ENCODE data around the gene OR4D9. TPM values are rescaled to one million over a fixed set of nuclear protein-coding genes. Genes with fewer than 3 reads are reported as not detected.

Gene OR4D9
- total and polyA plus RNA-seq, 2 of the 8 experiments (the other 6 are each of a cell fraction or from before 2014, with no cell fraction given) = not detected

- Histone ChIP-seq H3K79me2 (ENCODE audit: control insufficient read depth in 1 of 2, insufficient read depth in 2 of 2, low read length in 2 of 2) (no peaks in the 10 kb centered on the region), H3K23me2 (ENCODE audit: low read depth, low read length) (no peaks in the 10 kb centered on the region), H3K9ac (replicated peaks in 1 of 4; ENCODE audit: extremely low read depth in 1 of 4, low read depth in 3 of 4, low read length in 3 of 4) (peak overlapping the region in 1 of 4 experiments; percentile 13; a peak in 1 of 7 replicates), H3K4ac (replicated peaks; ENCODE audit: insufficient read length, low read depth, low read length) (no peak overlapping the region), H3K23ac (ENCODE audit: insufficient read length) (no peak overlapping the region), H2BK5ac (ENCODE audit: low read depth, low read length) (no peak overlapping the region), H3K27ac (ENCODE audit: low read depth, low read length) (no peak overlapping the region), H2BK15ac (ENCODE audit: low read length) (no peak overlapping the region), H3K18ac (ENCODE audit: extremely low read depth, low read length) (no peak overlapping the region), H2BK120ac (replicated peaks; ENCODE audit: low read depth, low read length) (no peak overlapping the region), H2AK5ac (ENCODE audit: low read depth, low read length) (no peak overlapping the region), H3K4me1 (replicated peaks in 1 of 4; ENCODE audit: control insufficient read depth in 3 of 4, insufficient read depth in 4 of 4, low read length in 3 of 4) (peaks cover 0 to 3% (median 0%) of the 10 kb centered on the region in 4 experiments; a peak in 1 of 7 replicates), H4K8ac (ENCODE audit: extremely low read depth, insufficient read depth, low read length) (no peak overlapping the region), H2BK20ac (ENCODE audit: low read length) (no peak overlapping the region), H3K4me2 (ENCODE audit: insufficient read depth in 1 of 2, low read depth in 2 of 2, low read length in 2 of 2) (no peak overlapping the region), H2BK12ac (ENCODE audit: low read depth, low read length) (no peak overlapping the region), H3K9me3 (ENCODE audit: insufficient read depth in 2 of 2, low read depth in 1 of 2, low read length in 1 of 2) (no peaks in the 10 kb centered on the region), H3K27me3 (replicated peaks in 1 of 4; ENCODE audit: control insufficient read depth in 3 of 4, extremely low read depth in 1 of 4, insufficient read depth in 3 of 4, low read length in 3 of 4) (no peaks in the 10 kb centered on the region), H4K20me1 (replicated peaks in 1 of 2; ENCODE audit: control insufficient read depth in 1 of 2, insufficient read depth in 2 of 2, low read length in 2 of 2) (no peaks in the 10 kb centered on the region), H3K4me3 (ENCODE audit: extremely low read depth in 1 of 4, insufficient read depth in 2 of 4, low read depth in 3 of 4, low read length in 4 of 4) (no peak overlapping the region), H2AFZ (ENCODE audit: low read length) (peak overlapping the region; percentile 86), H3K14ac (ENCODE audit: insufficient read length) (no peak overlapping the region), H3K79me1 (ENCODE audit: low read depth, low read length) (no peaks in the 10 kb centered on the region), H4K91ac (replicated peaks; ENCODE audit: insufficient read length, low read length) (no peak overlapping the region), H3K56ac (replicated peaks; ENCODE audit: insufficient read length, low read depth, low read length) (no peak overlapping the region), H4K5ac (ENCODE audit: insufficient read length, low read depth, low read length) (no peak overlapping the region), H3K36me3 (ENCODE audit: control insufficient read depth in 2 of 4, insufficient read depth in 4 of 4, low read length in 3 of 4) (no peaks in the 10 kb centered on the region)
- ChIA-PET POLR2A (ENCODE audit: partially characterized antibody) (no interaction called here), CTCF (ENCODE audit: partially characterized antibody) (interaction anchor here (0.6 to 0.9 kb wide), 2 partner anchors 9 to 1217 kb away, joined by 3 read pairs; no protein-coding TSS in a partner anchor)
- 77% methylated on average over 5 of the region's 5 CpGs; no CpG with 5 or more reads in 1 of the 2 experiments for WGBS, 2 experiments (ENCODE audit: extremely low coverage in 1 of 2, insufficient coverage in 1 of 2, insufficient read length in 1 of 2, insufficient replicate concordance in 2 of 2, low coverage in 1 of 2, low lambda C conversion rate in 2 of 2, missing lambda C conversion rate in 1 of 2)
- TF ChIP-seq EGR1 (IDR thresholded peaks at IDR 0.05; ENCODE audit: borderline replicate concordance, low read depth, low read length) (no peak), EP300 (IDR thresholded peaks at IDR 0.05; ENCODE audit: borderline replicate concordance in 1 of 2, low read depth in 2 of 2, low read length in 2 of 2) (no peak), SIRT6 (IDR thresholded peaks at IDR 0.05; ENCODE audit: low read length) (no peak), GABPA (IDR thresholded peaks at IDR 0.05; ENCODE audit: borderline replicate concordance, insufficient read depth, low read length) (no peak), KDM5A (IDR thresholded peaks at IDR 0.05; ENCODE audit: low read length) (no peak), CTCF (IDR thresholded peaks at IDR 0.05; ENCODE audit: control extremely low read depth in 1 of 3, insufficient read depth in 1 of 3, low read depth in 1 of 3, low read length in 3 of 3) (peak in 1 of 3 experiments; percentile 31; a peak in 1 of 4 replicates), HDAC2 (IDR thresholded peaks at IDR 0.05; ENCODE audit: borderline replicate concordance in 1 of 2, low read depth in 2 of 2, low read length in 2 of 2) (no peak)
- DNase-seq (ENCODE audit: low read depth in 1 of 2, low spot score in 2 of 2) (no peak), FAIRE-seq (no peak)
These were observed 48.1 kb upstream of the OR4D9 start for GRCh38 chr11:59463190-59463641.

Data from H1 (cell line).